ENCODE data around the gene F8.
A peak's percentile ranks its signal among the peaks of the same experiment; 100 is the strongest.
"Not testable (repeated sequence)": the region's sequence is repeated elsewhere in the genome, so short reads cannot be mapped to it uniquely, and the experiment has no call there.

The F8 gene

GRCh38 chrX:154980330-154981115 is 42.0 kb downstream of the F8 start:
- peak; percentile 3 for DNase-seq

- no peak for DNase-seq
Measured at GRCh38 chrX:154979629-154980028, 42.9 kb downstream of the F8 start.

GRCh38 chrX:154968353-154968752 is 54.2 kb downstream of the F8 start:
- no peak for DNase-seq

- no peak for DNase-seq
Measured at GRCh38 chrX:154967603-154968002, 54.9 kb downstream of the F8 start.

- no peak for DNase-seq
Measured at GRCh38 chrX:154961947-154962346, 60.6 kb downstream of the F8 start.

GRCh38 chrX:154955799-154956198 is 66.7 kb downstream of the F8 start:
- DNase-seq: not testable (repeated sequence)

- DNase-seq: not testable (repeated sequence)
Measured at GRCh38 chrX:154939265-154939664, 83.3 kb downstream of the F8 start.

GRCh38 chrX:154924771-154925170 is 97.8 kb downstream of the F8 start:
- not testable (repeated sequence) for DNase-seq

- peak; percentile 10 for DNase-seq
Measured at GRCh38 chrX:154918060-154918483, 104.5 kb downstream of the F8 start.

- DNase-seq: no peak
Measured at GRCh38 chrX:154914052-154914451, 108.5 kb downstream of the F8 start.

- not testable (repeated sequence) for DNase-seq
Measured at GRCh38 chrX:154910528-154910927, 112.0 kb downstream of the F8 start.

GRCh38 chrX:154910048-154910447 is 112.5 kb downstream of the F8 start:
- not testable (repeated sequence) for DNase-seq

GRCh38 chrX:154908821-154909220 is 113.7 kb downstream of the F8 start:
- no peak for DNase-seq

GRCh38 chrX:154902408-154902807 is 120.1 kb downstream of the F8 start:
- no peak for DNase-seq

- DNase-seq: no peak
Measured at GRCh38 chrX:154900323-154900722, 122.2 kb downstream of the F8 start.

GRCh38 chrX:154892296-154892695 is 130.2 kb downstream of the F8 start:
- DNase-seq: no peak

- no peak for DNase-seq
Measured at GRCh38 chrX:154890990-154891639, 131.4 kb downstream of the F8 start.

- not testable (repeated sequence) for DNase-seq
Measured at GRCh38 chrX:154886789-154887221, 135.7 kb downstream of the F8 start.

GRCh38 chrX:154886069-154886788 is 136.3 kb downstream of the F8 start, which contains the start of gene F8A1:
Gene F8A1 (plus strand): TSS chrX:154886355. CDS start chrX:154886375, 20 bp downstream.
- not testable (repeated sequence) for DNase-seq

- not testable (repeated sequence) for DNase-seq
Measured at GRCh38 chrX:154885549-154885948, 137.0 kb downstream of the F8 start.

- not testable (repeated sequence) for DNase-seq
Measured at GRCh38 chrX:154885057-154885456, 137.5 kb downstream of the F8 start.

GRCh38 chrX:154884069-154884468 is 138.5 kb downstream of the F8 start:
- not testable (repeated sequence) for DNase-seq

GRCh38 chrX:154873329-154873728 is 149.2 kb downstream of the F8 start:
- DNase-seq: no peak

Measured in NCI-H1417 treated with DMSO at 0.1 percent for 48 hours (cell line).